ENCODE data around the gene SEC14L5.

The SEC14L5 gene

DNA sequence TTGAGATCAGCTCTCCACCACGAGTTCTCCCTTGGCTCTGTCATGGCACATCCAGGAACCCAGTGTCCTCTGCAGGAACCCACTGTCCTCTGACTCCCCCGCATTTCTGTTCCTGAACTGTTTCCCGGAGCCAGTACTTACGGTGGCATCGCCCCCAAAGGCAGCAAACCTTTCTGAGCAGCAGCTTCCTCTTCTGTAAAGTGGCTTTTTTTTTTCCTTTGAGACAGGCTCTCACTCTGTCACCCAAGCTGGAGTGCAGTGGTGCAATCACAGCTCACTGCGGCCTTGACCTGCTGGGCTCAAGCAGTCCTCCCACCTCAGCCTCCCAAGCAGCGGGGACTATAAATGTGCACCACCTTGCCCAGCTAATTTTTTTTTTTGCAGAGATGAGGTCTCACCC lies 43.4 kb downstream of the SEC14L5 start:
- Histone ChIP-seq H3K9ac (ENCODE audit: low read depth, low read length) (no peak overlapping the region), H3K4me3 (ENCODE audit: low read depth, low read length) (no peak overlapping the region)

DNA sequence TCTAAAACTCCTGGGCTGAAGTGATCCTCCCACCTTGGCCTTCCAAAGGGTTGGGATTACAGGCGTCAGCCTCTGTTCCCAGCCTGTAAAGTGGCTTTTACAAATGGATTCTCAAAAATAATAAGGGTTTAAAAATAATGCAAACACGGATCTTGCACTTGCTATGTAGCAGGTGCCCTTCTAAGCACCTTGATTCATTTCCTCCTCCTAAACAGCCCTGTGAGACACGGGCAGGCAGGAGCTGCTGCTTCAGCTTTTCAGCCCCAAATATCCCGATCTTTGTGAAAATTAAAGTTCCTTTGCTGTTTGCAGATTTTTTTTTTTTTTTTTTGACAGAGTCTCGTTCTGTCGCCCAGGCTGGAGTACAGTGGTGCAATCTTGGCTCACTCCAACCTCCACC lies 43.9 kb downstream of the SEC14L5 start:
- Histone ChIP-seq H3K9me3 (ENCODE audit: control insufficient read depth, insufficient read depth, low read length) (no peaks in the 10 kb centered on the region), H3K4me1 (ENCODE audit: control insufficient read depth, insufficient read depth, low read length) (no peaks in the 10 kb centered on the region), H3K27me3 (ENCODE audit: control insufficient read depth, insufficient read depth, low read length) (no peaks in the 10 kb centered on the region), H3K4me3 (ENCODE audit: low read depth, low read length) (no peak overlapping the region), H3K9ac (ENCODE audit: low read depth, low read length) (no peak overlapping the region), H3K36me3 (ENCODE audit: control insufficient read depth, insufficient read depth, low read length) (no peaks in the 10 kb centered on the region)

More for the DNA sequence above, 43.4 kb downstream of the SEC14L5 start:
- H3K36me3 ChIP-seq (ENCODE audit: control insufficient read depth, insufficient read depth, low read length), result no peaks in the 10 kb centered on the region
- no peaks in the 10 kb centered on the region for H3K9me3 ChIP-seq (ENCODE audit: control insufficient read depth, insufficient read depth, low read length)
- no peaks in the 10 kb centered on the region for H3K4me1 ChIP-seq (ENCODE audit: control insufficient read depth, insufficient read depth, low read length)
- no peaks in the 10 kb centered on the region for H3K27me3 ChIP-seq (ENCODE audit: control insufficient read depth, insufficient read depth, low read length)

- no peak overlapping the region for H3K4me3 ChIP-seq (ENCODE audit: low read depth, low read length)
- no peaks in the 10 kb centered on the region for H3K27me3 ChIP-seq (ENCODE audit: control insufficient read depth, insufficient read depth, low read length)
- no peaks in the 10 kb centered on the region for H3K9me3 ChIP-seq (ENCODE audit: control insufficient read depth, insufficient read depth, low read length)
- H3K4me1 ChIP-seq (ENCODE audit: control insufficient read depth, insufficient read depth, low read length), result no peaks in the 10 kb centered on the region
- no peak overlapping the region for H3K9ac ChIP-seq (ENCODE audit: low read depth, low read length)
- no peaks in the 10 kb centered on the region for H3K36me3 ChIP-seq (ENCODE audit: control insufficient read depth, insufficient read depth, low read length)
Observed at GRCh38 chr16:5002699-5003143, 44.6 kb downstream of the SEC14L5 start.

DNA sequence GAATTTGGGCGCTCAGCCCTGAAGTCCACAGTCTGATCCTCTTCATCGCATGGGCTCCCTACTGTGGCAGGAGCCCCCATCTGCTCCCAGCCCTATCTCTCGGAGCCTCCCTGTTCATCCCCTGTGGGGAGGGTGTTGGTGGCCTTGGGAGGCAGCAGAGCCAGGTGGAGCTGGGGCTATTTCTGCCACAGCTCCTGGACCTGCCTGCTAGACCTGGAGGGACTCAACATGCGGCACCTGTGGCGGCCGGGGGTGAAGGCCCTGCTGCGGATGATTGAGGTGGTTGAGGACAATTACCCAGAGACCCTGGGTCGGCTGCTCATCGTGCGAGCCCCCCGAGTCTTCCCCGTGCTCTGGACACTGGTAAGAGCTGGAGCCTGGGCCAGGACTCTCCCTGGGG lies 45.1 kb downstream of the SEC14L5 start:
- H3K36me3 ChIP-seq (ENCODE audit: control insufficient read depth, insufficient read depth, low read length), result no peaks in the 10 kb centered on the region
- no peaks in the 10 kb centered on the region for H3K9me3 ChIP-seq (ENCODE audit: control insufficient read depth, insufficient read depth, low read length)
- no peaks in the 10 kb centered on the region for H3K27me3 ChIP-seq (ENCODE audit: control insufficient read depth, insufficient read depth, low read length)
- H3K4me3 ChIP-seq (ENCODE audit: low read depth, low read length), result no peak overlapping the region
- H3K4me1 ChIP-seq (ENCODE audit: control insufficient read depth, insufficient read depth, low read length), result no peaks in the 10 kb centered on the region
- no peak overlapping the region for H3K9ac ChIP-seq (ENCODE audit: low read depth, low read length)

GRCh38 chr16:5003828-5004227 lies 45.7 kb downstream of the SEC14L5 start:
- no peaks in the 10 kb centered on the region for H3K4me1 ChIP-seq (ENCODE audit: control insufficient read depth, insufficient read depth, low read length)
- no peak overlapping the region for H3K9ac ChIP-seq (ENCODE audit: low read depth, low read length)
- H3K27me3 ChIP-seq (ENCODE audit: control insufficient read depth, insufficient read depth, low read length), result no peaks in the 10 kb centered on the region
- H3K9me3 ChIP-seq (ENCODE audit: control insufficient read depth, insufficient read depth, low read length), result no peaks in the 10 kb centered on the region
- H3K36me3 ChIP-seq (ENCODE audit: control insufficient read depth, insufficient read depth, low read length), result no peaks in the 10 kb centered on the region
- no peak overlapping the region for H3K4me3 ChIP-seq (ENCODE audit: low read depth, low read length)

- Histone ChIP-seq H3K9ac (ENCODE audit: low read depth, low read length) (no peak overlapping the region), H3K27me3 (ENCODE audit: control insufficient read depth, insufficient read depth, low read length) (no peaks in the 10 kb centered on the region)
Observed at GRCh38 chr16:5004311-5004710, 46.2 kb downstream of the SEC14L5 start.

DNA sequence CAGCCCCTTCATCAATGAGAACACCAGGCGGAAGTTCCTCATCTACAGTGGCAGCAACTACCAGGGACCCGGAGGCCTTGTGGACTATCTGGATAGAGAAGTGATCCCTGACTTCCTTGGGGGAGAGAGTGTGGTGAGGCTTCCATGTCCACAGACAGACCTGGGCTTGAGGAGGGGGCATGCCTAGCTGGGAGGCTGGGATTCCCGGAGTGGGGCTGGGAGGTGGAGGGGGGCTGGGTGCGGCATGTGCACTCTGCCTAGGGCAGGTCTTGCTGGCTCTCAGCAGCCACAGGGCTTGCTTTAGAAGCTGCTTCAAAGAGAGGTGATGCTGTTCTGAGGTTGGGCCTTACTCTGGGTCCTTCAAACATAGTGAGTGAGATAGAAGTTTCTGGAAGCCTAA lies 47.8 kb downstream of the SEC14L5 start:
- no peak overlapping the region for H3K4me3 ChIP-seq (ENCODE audit: low read depth, low read length)
- H3K9ac ChIP-seq (ENCODE audit: low read depth, low read length), result no peak overlapping the region
- H3K9me3 ChIP-seq (ENCODE audit: control insufficient read depth, insufficient read depth, low read length), result no peaks in the 10 kb centered on the region
- no peaks in the 10 kb centered on the region for H3K27me3 ChIP-seq (ENCODE audit: control insufficient read depth, insufficient read depth, low read length)
- H3K4me1 ChIP-seq (ENCODE audit: control insufficient read depth, insufficient read depth, low read length), result no peaks in the 10 kb centered on the region
- H3K36me3 ChIP-seq (ENCODE audit: control insufficient read depth, insufficient read depth, low read length), result no peaks in the 10 kb centered on the region

More at GRCh38 chr16:5004311-5004710, 46.2 kb downstream of the SEC14L5 start:
- H3K36me3 ChIP-seq (ENCODE audit: control insufficient read depth, insufficient read depth, low read length), result no peaks in the 10 kb centered on the region
- no peaks in the 10 kb centered on the region for H3K9me3 ChIP-seq (ENCODE audit: control insufficient read depth, insufficient read depth, low read length)
- H3K4me3 ChIP-seq (ENCODE audit: low read depth, low read length), result no peak overlapping the region
- H3K4me1 ChIP-seq (ENCODE audit: control insufficient read depth, insufficient read depth, low read length), result no peaks in the 10 kb centered on the region

DNA sequence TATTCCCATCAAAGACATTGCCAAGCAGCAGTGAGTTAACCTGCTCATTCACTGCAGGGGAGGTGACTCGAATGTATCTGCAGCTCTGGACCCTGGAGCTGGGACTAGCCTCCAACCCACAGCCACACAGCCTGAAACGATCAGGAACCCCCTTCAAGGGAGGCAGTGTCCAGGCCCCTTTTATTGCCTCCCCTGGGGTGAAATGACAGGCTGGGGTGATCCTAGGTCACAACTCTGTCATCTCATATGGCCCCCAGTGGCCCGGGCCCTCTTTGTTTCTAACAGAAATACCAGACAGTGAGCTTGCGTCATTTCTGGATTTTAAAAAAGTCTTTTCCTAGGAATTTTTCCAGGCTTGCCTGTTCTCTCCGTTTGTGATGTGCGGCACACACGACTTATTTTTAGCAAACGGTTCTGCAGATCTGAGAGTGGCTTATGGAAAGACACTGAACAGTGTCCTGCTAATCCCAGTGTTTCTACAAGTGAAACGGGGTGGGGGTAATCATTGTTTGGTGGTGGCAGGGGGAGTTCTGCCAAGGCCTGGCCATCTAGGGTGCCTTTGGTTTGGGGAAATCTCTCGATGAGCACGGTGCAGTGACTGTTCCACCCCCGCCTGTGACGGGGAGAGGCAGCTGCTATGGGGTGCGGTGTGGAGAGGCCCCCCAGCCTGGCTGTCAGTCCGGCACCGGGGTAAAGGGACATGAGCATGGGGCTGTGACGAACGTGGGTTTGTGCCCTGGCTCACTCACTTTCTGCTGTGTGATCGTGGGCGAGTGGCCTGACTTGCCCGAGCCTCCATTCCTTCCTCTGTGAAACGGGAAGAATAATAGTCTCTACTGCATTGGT lies 48.4 kb downstream of the SEC14L5 start:
- Histone ChIP-seq H3K9me3 (ENCODE audit: control insufficient read depth, insufficient read depth, low read length) (no peaks in the 10 kb centered on the region), H3K27me3 (ENCODE audit: control insufficient read depth, insufficient read depth, low read length) (no peaks in the 10 kb centered on the region), H3K36me3 (ENCODE audit: control insufficient read depth, insufficient read depth, low read length) (no peaks in the 10 kb centered on the region), H3K4me3 (ENCODE audit: low read depth, low read length) (no peak overlapping the region), H3K4me1 (ENCODE audit: control insufficient read depth, insufficient read depth, low read length) (peaks cover 3% of the 10 kb centered on the region), H3K9ac (ENCODE audit: low read depth, low read length) (no peak overlapping the region)

DNA sequence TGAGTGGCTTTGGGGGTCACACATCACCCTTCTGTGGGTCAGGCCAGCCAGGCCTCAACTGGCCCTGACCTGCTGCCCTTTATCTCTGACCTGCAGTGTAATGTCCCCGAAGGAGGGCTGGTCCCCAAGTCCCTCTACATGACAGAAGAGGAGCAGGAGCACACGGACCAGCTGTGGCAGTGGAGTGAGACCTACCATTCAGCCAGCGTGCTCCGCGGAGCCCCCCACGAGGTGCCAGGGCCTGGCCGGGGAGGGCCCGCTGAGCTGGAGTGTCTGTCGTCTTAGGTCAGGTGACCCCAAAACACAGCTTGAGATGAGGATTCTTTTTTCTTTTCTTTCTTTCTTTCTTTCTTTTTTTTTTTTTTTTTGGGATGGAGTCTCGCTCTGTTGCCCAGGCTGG lies 49.1 kb downstream of the SEC14L5 start:
- H3K27me3 ChIP-seq (ENCODE audit: control insufficient read depth, insufficient read depth, low read length), result no peaks in the 10 kb centered on the region
- no peak overlapping the region for H3K4me3 ChIP-seq (ENCODE audit: low read depth, low read length)
- H3K4me1 ChIP-seq (ENCODE audit: control insufficient read depth, insufficient read depth, low read length), result peaks cover 3% of the 10 kb centered on the region
- no peaks in the 10 kb centered on the region for H3K9me3 ChIP-seq (ENCODE audit: control insufficient read depth, insufficient read depth, low read length)
- no peaks in the 10 kb centered on the region for H3K36me3 ChIP-seq (ENCODE audit: control insufficient read depth, insufficient read depth, low read length)
- H3K9ac ChIP-seq (ENCODE audit: low read depth, low read length), result no peak overlapping the region

DNA sequence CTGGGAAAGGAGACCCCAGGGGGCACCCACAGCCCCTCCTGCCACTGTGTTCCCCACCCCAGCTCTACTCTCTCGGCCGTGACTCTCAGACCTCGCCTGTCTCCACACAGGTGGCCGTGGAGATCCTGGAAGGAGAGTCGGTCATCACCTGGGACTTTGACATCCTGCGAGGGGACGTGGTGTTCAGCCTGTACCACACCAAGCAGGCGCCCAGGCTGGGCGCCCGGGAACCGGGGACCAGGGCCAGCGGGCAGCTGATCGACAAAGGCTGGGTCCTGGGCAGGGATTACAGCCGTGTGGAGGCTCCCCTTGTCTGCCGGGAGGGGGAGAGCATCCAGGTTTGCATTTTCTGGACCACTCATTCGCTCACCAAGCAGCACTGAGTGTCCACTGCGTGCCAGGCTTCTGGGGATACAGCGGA lies 50.2 kb downstream of the SEC14L5 start:
- H3K9me3 ChIP-seq (ENCODE audit: control insufficient read depth, insufficient read depth, low read length), result no peaks in the 10 kb centered on the region
- H3K9ac ChIP-seq (ENCODE audit: low read depth, low read length), result no peak overlapping the region
- no peaks in the 10 kb centered on the region for H3K27me3 ChIP-seq (ENCODE audit: control insufficient read depth, insufficient read depth, low read length)
- peaks cover 3% of the 10 kb centered on the region for H3K4me1 ChIP-seq (ENCODE audit: control insufficient read depth, insufficient read depth, low read length)
- no peaks in the 10 kb centered on the region for H3K36me3 ChIP-seq (ENCODE audit: control insufficient read depth, insufficient read depth, low read length)
- H3K4me3 ChIP-seq (ENCODE audit: low read depth, low read length), result no peak overlapping the region

- Histone ChIP-seq H3K27me3 (ENCODE audit: control insufficient read depth, insufficient read depth, low read length) (no peaks in the 10 kb centered on the region), H3K9me3 (ENCODE audit: control insufficient read depth, insufficient read depth, low read length) (no peaks in the 10 kb centered on the region), H3K4me3 (ENCODE audit: low read depth, low read length) (no peak overlapping the region), H3K36me3 (ENCODE audit: control insufficient read depth, insufficient read depth, low read length) (no peaks in the 10 kb centered on the region), H3K9ac (ENCODE audit: low read depth, low read length) (no peak overlapping the region), H3K4me1 (ENCODE audit: control insufficient read depth, insufficient read depth, low read length) (peaks cover 3% of the 10 kb centered on the region)
Observed at GRCh38 chr16:5010576-5011329, 52.6 kb downstream of the SEC14L5 start.

DNA sequence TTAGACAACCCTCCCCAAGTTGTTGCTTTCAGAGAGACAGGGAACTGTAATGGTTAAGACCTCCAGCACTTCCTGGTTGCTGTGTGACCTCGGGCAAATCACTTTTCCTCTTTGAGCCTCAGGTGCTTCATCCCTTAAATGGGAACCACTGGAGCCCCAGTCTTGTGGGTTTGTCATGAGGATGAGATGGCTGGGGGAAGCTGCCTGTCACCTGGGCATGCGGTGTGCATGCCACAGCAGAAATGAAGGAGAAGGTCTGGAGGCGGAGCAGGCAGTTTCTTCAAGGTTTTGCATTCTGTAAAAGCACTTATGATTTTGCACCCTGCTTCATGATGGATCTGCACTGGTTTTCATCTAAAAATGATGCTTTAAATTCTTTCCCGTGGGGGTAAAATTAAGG lies 53.5 kb downstream of the SEC14L5 start:
- Histone ChIP-seq H3K36me3 (ENCODE audit: control insufficient read depth, insufficient read depth, low read length) (no peaks in the 10 kb centered on the region), H3K4me1 (ENCODE audit: control insufficient read depth, insufficient read depth, low read length) (peaks cover 3% of the 10 kb centered on the region), H3K9me3 (ENCODE audit: control insufficient read depth, insufficient read depth, low read length) (no peaks in the 10 kb centered on the region), H3K9ac (ENCODE audit: low read depth, low read length) (no peak overlapping the region), H3K4me3 (ENCODE audit: low read depth, low read length) (no peak overlapping the region), H3K27me3 (ENCODE audit: control insufficient read depth, insufficient read depth, low read length) (no peaks in the 10 kb centered on the region)

All from iPS-15b (cell line).